ENCODE results near the gene ATP8A1. TPM values are rescaled to one million over a fixed set of nuclear protein-coding genes. Genes with fewer than 3 reads are reported as not detected.

Gene ATP8A1
- total and polyA plus RNA-seq, 2 of the 4 experiments (the other 2 are of a cell fraction) = 0.12 to 0.36 TPM

- Histone ChIP-seq H2AFZ (replicated peaks; ENCODE audit: low read length, poor library complexity) (no peak overlapping the region), H3K4ac (ENCODE audit: low read depth, low read length) (no peak overlapping the region), H4K5ac (ENCODE audit: low read depth, low read length) (no peak overlapping the region), H3K27ac (ENCODE audit: insufficient read depth, low read length) (no peak overlapping the region), H4K91ac (ENCODE audit: insufficient read depth, low read depth, low read length) (no peak overlapping the region), H3K23ac (ENCODE audit: low read depth, low read length) (no peak overlapping the region), H3K9ac (ENCODE audit: low read depth, low read length) (no peak overlapping the region), H2AK9ac (replicated peaks; ENCODE audit: low read depth, low read length, poor library complexity) (no peak overlapping the region), H4K8ac (ENCODE audit: low read depth in 2 of 2, low read length in 2 of 2) (no peak overlapping the region), H3K79me1 (ENCODE audit: low read depth in 1 of 2, low read length in 2 of 2) (no peaks in the 10 kb centered on the region), H3K14ac (replicated peaks; ENCODE audit: low read depth, low read length) (no peak overlapping the region), H2BK120ac (ENCODE audit: low read depth, low read length) (no peak overlapping the region), H3K27me3 (ENCODE audit: control insufficient read depth, insufficient read depth, low read length) (no peaks in the 10 kb centered on the region), H3K4me3 (ENCODE audit: insufficient read depth, low read depth, low read length) (no peak overlapping the region), H3K9me1 (ENCODE audit: insufficient read depth, low read length) (no peaks in the 10 kb centered on the region), H3K36me3 (ENCODE audit: control insufficient read depth, insufficient read depth, low read length) (no peaks in the 10 kb centered on the region), H2AK5ac (ENCODE audit: low read depth, low read length) (no peak overlapping the region), H4K20me1 (ENCODE audit: insufficient read depth, low read length) (no peaks in the 10 kb centered on the region), H3K9me3 (ENCODE audit: control insufficient read depth, insufficient read depth, low read length) (no peaks in the 10 kb centered on the region), H2BK5ac (ENCODE audit: low read depth, low read length, poor library complexity, severe bottlenecking) (no peak overlapping the region), H2BK20ac (ENCODE audit: low read depth, low read length) (no peak overlapping the region), H2BK15ac (ENCODE audit: low read depth, low read length) (no peak overlapping the region), H3K56ac (ENCODE audit: extremely low read depth, insufficient read depth, low read length) (no peak overlapping the region), H3K4me2 (ENCODE audit: low read depth, low read length) (no peak overlapping the region), H3K4me1 (ENCODE audit: control insufficient read depth, insufficient read depth, low read length) (no peaks in the 10 kb centered on the region), H3K18ac (ENCODE audit: low read depth, low read length) (no peak overlapping the region)
- ATAC-seq (ENCODE audit: low read depth) (no peak), DNase-seq (no peak)
- no CpG with 5 or more reads among the region's 4 CpGs for WGBS, 2 experiments (ENCODE audit: extremely low coverage in 2 of 2, insufficient read length in 1 of 2)
- ChIA-PET CTCF (interaction anchor here (0.7 kb wide), 1 partner anchor 24 kb away, joined by 3 read pairs; no protein-coding TSS in a partner anchor), POLR2A (ENCODE audit: unreplicated experiment) (no interaction called here)
- intact Hi-C loops (cut with micrococcal nuclease) = no loop called here
- BruUV-seq (replicated peaks) = no TSS peak
- dilution Hi-C loops (cut with HindIII; ENCODE audit: low sequenced_read_pairs, unreplicated experiment) = no loop called here
- TF ChIP-seq, protein P1, sequence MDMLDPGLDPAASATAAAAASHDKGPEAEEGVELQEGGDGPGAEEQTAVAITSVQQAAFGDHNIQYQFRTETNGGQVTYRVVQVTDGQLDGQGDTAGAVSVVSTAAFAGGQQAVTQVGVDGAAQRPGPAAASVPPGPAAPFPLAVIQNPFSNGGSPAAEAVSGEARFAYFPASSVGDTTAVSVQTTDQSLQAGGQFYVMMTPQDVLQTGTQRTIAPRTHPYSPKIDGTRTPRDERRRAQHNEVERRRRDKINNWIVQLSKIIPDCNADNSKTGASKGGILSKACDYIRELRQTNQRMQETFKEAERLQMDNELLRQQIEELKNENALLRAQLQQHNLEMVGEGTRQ (IDR thresholded peaks at IDR 0.05; ENCODE audit: low read depth, low read length) = no peak
- TF ChIP-seq MXI1 (IDR thresholded peaks at IDR 0.05; ENCODE audit: borderline replicate concordance, low read depth, low read length) (no peak), BHLHE40 (IDR thresholded peaks at IDR 0.05; ENCODE audit: low read depth, low read length) (no peak), RAD21 (IDR thresholded peaks at IDR 0.05; ENCODE audit: low read length) (no peak), NFE2L2 (IDR thresholded peaks at IDR 0.05; ENCODE audit: low read depth, low read length) (no peak), POLR2A (IDR thresholded peaks at IDR 0.05; ENCODE audit: low read depth, low read length) (no peak), MAZ (IDR thresholded peaks at IDR 0.05; ENCODE audit: borderline replicate concordance, low read depth, low read length) (no peak), RFX5 (IDR thresholded peaks at IDR 0.05; ENCODE audit: low read depth, low read length) (no peak), CEBPB (IDR thresholded peaks at IDR 0.05; ENCODE audit: low read depth, low read length) (no peak), SMC3 (IDR thresholded peaks at IDR 0.05; ENCODE audit: low read depth, low read length) (no peak), FOS (IDR thresholded peaks at IDR 0.05; ENCODE audit: low read depth, low read length) (no peak), CHD1 (IDR thresholded peaks at IDR 0.05; ENCODE audit: low read depth, low read length) (no peak), RCOR1 (IDR thresholded peaks at IDR 0.05; ENCODE audit: insufficient replicate concordance, low read length) (no peak), MAFK (IDR thresholded peaks at IDR 0.05; ENCODE audit: low read depth, low read length) (no peak)
- TF ChIP-seq, protein P2, sequence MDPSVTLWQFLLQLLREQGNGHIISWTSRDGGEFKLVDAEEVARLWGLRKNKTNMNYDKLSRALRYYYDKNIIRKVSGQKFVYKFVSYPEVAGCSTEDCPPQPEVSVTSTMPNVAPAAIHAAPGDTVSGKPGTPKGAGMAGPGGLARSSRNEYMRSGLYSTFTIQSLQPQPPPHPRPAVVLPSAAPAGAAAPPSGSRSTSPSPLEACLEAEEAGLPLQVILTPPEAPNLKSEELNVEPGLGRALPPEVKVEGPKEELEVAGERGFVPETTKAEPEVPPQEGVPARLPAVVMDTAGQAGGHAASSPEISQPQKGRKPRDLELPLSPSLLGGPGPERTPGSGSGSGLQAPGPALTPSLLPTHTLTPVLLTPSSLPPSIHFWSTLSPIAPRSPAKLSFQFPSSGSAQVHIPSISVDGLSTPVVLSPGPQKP (IDR thresholded peaks at IDR 0.05; ENCODE audit: borderline replicate concordance, low read depth, low read length) = no peak
- TF ChIP-seq, protein P3, sequence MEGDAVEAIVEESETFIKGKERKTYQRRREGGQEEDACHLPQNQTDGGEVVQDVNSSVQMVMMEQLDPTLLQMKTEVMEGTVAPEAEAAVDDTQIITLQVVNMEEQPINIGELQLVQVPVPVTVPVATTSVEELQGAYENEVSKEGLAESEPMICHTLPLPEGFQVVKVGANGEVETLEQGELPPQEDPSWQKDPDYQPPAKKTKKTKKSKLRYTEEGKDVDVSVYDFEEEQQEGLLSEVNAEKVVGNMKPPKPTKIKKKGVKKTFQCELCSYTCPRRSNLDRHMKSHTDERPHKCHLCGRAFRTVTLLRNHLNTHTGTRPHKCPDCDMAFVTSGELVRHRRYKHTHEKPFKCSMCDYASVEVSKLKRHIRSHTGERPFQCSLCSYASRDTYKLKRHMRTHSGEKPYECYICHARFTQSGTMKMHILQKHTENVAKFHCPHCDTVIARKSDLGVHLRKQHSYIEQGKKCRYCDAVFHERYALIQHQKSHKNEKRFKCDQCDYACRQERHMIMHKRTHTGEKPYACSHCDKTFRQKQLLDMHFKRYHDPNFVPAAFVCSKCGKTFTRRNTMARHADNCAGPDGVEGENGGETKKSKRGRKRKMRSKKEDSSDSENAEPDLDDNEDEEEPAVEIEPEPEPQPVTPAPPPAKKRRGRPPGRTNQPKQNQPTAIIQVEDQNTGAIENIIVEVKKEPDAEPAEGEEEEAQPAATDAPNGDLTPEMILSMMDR (conservative IDR thresholded peaks at IDR 0.05; ENCODE audit: low read depth, low read length) = no peak
- in situ Hi-C loops (cut with MboI; ENCODE audit: low sequenced_read_pairs) = no loop called here
Observed at GRCh38 chr4:42610941-42611340, 46.0 kb downstream of the ATP8A1 start.

Data from IMR-90 (cell line).